Suppressor macrophage treated with lipopolysaccharide for 4 hours (primary cell): ENCODE data around the gene TOM1.

Experiments
- DNase-seq: peaks from one replicate; pipeline ENCODE4 v3.0.0-alpha.2; 2020

Gene TOM1

DNA sequence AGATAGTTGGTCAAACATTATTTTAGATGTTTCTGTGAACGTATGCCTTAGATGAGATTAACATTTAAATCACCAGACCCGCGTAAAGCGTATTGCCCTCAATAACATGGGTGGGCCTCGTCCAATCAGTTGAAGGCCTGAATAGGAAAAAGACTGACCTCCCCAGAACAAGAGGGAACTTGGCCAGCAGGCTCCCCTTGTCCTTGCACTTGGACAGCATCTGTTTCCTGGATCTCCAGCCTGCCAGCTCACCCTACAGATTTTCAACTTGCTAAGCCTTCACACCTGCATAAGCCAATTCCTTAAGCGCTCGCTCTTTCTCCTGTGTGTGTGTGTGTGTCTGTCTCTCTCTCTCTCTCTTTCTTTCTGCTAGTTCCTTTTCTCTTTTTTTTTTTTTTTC lies 8.2 kb downstream of the TOM1 start:
- DNase-seq: no peak

DNA sequence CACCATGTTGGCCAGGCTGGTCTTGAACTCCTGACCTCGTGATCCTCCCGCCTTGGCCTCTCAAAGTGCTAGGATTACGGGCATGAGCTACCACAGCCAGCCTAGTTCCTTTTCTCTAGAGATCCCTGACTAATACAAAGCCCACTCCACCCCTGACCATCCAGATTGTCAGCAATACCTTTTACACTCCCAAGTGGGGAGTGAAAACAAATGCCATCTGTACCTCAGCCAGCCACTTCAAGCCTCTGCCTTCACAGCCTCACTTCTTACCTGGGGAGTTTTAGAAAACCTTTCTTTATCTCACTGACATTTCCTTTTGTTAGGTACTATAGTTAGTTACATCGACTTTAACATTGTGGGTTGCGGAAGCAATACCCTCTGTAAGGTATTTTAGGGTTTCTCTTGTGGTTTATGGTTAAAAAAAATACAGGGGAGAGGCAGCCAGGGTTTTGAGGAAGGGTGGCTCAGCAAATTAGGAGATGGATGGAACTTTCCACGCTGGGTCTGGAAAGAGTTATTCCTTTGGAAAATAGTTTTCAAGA lies 8.9 kb downstream of the TOM1 start:
- DNase-seq: peak; percentile 27

DNA sequence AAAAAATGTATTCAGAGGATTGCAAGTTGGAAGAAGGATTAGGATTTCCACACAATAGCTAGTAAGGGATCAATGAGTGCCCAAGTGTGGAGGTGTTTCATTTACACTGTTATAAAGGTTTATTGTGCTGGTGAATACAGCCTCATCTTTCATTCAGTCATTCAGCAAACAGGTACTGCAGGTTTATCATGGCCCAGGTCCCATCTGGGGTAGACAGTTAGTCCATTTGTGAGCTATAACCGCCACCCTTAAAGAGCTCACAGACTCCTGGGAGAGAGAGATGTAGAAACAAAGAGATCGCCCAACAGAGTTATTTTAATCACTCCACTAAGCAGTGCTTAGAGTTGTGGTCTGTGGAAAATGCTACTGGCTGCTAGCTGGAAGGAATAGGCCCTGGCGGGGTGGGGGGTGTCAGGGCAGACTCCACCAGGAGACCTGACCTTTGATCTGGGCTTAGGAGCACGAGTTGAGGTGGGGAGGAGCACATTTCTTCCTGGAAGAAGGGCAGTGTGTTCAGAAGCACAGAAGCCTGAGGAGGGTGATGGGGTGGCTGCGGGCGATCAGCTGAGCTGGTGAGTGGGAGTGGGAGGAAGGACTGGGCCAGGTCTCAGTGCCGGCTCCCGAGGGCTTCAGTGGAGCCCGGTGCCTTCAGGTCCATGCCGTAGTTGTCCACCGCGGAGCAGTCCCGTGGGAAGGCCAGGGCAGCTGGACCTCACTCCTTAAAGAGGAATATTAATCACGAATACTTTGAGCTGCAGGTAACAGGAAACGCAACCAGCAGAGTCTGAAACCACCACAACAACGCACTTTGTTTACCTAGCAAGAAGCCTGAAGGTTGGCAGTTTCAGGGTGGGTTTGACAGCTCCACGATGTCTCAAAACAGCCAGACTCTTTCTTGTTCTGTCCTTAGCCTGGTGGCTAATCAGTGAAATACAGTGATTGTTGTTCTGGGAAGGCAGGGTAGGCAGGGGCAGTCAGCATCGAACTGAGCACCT lies 11.2 kb downstream of the TOM1 start:
- no peak for DNase-seq

DNA sequence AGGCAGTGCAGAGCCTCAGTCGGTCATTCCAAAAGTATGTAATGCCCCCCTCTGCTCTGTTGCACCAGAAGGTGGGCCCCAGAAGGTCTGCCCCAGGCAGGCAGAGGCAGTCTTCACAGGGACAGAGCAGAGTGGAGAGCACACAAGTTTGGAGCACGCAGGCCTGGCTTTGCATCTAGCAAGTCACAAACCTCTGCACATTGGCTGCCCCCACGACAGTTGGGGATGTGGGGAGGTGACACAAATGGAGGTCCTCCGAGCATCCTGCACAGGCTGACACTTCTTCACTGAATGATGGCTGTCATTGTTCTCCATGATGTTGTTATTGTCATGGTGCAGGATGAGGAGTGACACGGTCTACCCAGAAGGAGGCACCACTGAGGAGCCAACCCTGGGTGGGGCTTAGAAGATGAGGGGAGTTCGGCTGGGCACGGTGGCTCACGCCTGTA lies 11.9 kb downstream of the TOM1 start:
- no peak for DNase-seq

DNA sequence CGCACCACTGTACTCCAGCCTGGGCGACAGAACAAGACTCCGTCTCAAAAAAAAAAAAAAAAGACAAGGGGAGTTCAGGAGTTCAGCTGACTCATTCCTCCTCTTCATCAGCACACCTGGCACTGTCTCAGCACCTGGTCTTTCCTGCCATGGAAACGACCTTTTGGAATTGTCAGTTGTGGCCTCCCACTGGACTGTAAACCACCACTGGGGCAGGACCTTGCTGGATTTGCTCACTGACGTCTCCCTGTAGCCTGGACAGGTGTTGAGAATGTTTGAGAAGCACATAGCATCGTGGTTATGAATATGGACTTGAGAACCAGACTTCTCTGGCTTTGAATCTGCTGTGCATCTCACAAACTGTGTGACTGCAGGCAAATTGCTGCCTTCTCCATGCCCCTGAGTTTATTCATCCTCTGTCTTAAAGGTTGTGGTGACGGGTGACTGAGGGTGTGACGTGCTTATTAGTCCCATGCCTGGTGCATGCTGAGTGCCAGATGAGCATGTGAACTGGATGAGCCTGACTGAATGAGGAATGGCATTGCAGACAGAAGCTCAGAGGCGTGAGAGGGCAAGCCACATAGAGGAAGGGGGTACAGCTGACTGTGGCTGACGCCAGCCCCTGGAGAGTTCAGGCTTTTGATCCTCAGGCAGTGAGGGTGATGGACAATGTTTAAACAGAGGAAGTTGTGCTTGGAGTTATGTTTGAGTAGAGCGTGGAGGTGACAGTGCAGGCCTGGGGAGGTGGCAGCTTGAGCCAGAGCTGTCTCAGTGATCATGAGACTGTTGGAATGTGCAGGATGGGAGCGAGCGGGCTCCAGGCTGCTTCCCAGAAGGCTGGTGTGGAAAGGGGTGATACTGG lies 12.7 kb downstream of the TOM1 start:
- DNase-seq: peak; percentile 49

DNA sequence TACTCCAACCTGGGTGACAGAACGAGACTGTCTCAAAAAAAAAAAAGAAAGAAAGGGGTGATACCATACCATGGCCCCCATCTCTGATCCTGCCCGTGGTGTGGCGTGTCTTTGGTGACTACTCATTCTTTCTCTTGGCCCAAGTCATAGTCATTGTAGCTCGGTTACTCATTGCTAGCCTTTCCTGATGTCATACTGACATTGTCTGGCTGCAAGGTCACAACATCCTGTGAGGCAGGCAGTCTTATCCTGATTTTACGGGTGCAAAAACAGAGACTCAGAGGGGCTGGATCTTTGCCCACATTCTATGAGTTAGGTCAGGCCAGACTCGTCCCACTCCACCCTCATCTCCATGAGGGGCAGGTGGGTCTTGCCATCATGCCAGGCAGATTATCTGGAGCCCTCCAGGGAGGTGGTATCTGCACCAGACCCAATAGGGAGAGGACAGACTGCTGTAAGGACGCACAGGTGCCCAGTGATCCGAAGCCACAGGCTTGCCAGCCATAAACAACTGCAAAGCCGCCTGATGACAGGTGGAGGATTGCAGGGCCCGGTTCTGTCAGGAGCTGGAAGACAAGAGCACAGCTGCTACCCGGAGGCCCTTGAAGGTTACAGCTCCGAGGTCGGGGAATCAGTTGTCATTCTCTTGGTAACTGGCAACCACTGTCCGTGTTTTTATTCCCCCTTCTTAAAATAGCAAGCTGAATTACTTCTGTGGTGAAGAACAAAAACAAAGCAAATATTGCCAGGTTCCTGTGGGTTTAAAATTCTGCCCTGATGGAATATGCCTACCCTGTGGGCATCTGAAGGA lies 13.8 kb downstream of the TOM1 start:
- peak; percentile 53 for DNase-seq

DNA sequence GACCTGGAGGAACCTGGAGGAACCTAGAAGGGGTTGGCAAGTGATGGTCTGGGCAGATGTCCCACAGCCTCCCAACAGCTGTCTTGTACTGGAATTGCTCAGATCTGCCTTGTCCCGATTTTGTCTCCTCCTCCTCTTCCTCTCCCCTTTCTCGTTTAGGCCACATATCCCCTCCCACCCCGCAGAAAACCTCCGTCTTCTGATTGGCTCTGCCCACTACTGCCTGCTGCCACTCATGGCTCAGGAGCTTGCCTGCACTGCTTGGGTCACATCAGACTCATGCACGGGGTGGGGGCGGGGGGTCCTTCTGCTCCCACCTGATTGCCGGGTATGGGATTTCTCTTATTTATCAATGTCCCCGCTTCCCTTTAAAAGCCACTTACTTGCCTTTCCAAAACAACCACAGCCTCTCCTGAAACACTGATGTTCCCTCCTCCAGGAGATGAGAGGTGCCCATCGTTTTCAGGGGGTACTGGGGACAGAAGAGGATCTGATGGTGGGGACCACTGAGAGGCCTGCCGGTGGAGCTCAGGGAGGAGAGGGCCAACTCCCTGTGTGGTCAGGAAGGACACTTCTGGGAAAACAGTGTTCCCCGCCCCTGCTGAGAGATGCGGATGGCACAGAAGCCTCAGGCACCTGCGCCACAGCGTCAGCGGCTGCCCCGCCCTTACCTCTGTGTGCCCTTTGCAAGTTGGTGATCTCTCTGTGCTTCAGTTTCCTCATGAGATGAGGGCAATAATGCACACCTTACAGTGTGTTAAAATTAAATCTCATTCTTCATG lies 14.7 kb downstream of the TOM1 start:
- no peak for DNase-seq

DNA sequence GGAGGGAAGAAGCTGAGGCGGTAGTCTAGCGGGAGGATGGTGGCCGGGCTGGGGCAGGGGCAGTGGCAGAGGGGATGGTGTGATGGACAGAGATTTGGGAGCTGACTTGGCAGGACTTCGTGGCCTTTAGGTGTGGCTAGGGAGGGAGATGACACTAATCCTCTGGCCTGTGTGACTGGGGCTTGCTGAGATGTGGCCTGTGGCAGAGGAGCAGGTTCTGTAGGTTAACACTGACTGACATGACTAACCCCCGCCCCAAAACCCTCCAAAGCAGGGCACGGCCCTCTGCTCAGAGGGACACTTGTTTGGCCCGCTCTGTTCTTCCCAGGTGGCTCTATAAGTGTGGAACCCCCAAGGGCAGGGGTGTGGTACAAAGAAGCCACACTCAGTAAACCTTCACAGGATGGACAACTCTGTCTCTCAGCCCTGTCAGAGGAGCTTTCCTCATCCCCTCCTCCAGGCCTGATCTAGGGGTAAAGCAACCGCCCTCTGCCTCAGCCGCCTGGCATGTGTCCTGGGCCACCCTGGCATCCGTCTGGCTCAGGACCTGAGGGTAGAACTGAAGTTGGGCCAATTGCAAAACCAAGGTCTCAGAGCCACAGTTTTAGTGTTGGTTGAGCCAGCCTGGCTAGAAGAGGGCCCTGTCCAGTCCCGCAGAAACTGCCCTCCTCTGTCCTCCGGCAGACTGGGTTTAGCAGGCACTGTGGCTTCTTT lies 15.6 kb downstream of the TOM1 start:
- DNase-seq: no peak

DNA sequence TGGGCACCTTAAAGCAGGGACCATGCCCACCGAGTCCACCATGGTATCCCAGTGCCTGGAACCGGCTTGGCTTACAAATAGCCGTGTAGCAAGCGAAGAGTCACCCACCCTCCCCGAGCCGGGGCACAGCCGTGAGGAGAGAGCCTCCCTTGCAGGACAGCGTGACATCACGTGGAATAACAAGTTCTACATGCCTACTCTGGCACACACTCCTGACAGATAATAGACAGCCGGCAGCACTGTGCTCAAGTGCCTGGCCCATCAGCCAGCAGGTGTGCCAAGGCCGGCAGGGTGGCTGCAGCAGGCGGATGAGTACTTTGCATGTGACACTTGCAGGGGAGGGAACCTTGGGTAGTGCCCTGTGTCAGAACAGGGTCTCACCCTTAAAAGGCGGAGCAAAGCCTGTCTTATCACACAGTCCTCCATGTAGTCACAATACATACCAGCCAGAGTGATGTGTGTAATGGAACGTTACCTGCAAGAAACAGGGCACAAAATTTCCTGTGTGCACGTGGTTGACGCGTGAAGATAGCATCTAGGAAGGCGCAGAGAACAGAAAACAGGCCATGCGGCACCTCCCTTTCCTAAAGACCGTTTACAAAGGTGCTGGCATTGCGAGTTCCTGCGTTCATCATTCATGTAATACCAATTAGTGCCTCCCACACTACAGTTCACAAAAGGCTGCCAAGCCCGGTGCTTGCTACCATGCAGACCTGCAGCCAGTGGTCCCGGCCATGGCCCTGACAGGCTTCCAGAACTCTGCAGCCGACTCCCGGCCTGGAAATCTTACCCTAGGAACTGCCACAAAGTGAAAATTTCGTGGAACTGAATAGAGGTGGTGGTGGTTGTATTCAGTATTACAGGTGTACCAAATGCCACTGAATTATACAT lies 16.4 kb downstream of the TOM1 start:
- no peak for DNase-seq

DNA sequence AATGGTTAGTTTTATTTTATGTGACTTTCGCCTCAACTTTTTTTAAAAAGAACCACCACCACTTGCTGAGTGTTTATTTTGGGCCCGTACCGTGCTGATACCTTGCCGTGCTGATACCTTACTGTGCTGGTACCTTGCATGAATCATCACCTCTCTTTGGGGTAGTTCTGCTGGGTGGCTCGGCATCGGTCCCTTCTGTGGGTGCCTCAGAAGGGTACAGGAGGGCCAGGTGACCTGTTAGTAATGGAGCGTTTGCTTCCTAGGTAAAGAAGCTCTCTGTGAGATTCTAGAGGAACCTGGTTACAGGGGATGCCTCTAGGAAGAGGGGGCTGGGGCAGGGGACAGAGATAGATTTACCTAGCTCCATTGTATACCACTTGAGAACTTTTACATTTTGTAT lies 17.1 kb downstream of the TOM1 start:
- no peak for DNase-seq

DNA sequence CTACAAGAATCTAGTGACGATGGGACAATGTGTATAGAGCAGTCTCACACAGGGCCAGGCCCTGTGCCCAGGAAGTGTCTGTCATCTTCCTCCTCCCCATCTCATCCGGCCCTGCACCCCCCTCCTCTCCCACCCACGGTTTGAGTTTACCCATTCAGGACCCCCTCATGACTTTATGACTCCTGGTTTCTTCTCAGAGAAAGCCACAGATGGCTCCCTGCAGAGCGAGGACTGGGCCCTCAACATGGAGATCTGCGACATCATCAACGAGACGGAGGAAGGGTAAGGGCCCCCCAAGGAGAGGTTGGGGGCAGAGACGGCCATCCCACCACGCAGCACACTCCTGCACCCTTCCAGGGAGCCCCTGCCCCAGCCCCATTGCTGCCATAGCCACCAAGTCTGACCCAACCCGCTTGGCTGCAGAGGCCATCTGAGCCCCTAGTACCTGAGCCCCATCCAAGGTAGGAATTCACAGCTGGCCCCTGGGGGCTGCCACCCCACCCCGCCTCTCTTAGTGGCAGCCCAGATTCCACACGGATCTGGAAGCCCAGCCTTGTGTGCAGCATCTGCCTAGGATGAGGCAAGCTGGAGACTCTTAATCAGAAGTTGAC lies 18.1 kb downstream of the TOM1 start:
- no peak for DNase-seq

DNA sequence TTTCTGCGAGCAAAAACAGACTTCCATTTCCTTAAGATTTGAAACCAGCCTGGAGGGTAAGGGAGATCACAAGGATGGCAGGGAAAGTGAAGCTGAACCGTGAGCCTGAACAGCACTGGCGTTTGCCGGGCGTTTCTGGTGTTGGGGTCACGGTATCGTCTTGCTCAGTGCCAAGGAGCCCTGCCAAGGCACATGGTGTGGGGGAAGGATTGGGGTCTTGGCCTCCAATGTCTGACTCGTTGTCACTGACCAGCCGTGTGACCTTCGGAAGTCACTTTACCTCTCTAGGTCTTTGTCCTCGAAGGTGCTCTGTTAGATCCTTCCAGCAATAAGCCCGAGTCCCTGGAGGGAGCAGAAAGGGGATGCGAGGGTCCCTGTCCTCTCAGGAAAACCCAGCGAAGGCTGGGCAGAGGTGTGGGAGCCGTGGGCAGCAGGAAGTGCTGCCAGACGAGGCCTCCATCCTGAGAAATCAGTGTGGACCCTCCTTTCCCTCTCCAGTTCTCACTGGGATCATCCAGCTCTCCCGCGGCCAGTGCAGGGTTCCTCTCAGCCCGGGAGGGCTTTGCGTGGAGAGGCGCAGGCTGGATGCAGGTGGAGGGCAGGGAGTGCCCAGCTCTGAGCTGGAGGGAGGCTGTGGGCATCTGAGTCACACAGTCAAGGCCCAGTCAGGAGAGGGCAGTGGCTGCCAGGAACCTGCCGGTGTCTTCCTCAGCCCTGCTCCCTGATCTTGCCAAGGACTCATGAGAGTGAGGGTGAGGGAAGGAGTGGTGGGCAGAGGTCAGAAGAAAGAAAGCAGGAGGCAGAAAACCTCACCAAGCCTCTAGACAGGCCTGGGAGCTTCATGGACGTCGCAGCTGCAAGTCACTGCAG lies 18.9 kb downstream of the TOM1 start:
- no peak for DNase-seq

DNA sequence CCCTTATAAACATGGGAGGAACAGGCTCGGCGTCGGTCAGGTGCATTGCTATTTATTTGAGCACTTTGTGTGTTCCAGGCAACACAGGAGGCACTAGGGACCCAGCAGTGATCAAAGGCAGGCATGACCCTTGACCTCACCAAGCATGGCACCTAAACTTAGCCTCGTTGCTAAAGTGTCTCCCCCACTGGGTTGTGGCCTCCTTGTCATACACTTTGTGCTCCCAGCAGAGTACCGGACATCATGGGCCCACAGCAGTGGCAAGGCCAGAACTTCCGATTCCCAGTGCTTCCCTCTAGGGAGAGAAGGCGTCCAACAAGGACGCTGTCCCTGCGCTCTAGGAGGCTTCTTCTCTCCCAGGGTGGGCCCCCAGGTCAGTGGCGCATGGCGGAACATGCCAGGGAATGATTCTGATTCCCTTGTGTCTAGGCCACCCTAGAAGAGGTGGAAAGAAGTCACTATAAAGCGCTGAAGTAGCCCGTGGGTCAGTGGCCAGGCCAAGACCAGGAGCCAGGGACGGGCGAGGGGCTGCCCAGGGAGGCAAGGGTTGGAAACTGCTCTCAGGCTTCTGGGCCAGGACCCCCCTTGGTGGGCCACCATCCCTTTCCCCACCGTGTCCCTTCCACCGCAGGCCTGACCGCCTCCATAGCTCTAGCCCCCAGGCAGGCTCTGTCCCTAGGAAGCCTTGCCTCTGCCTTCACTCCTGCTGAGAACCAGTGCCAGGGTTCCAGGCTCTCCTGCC lies 19.7 kb downstream of the TOM1 start:
- DNase-seq: no peak

DNA sequence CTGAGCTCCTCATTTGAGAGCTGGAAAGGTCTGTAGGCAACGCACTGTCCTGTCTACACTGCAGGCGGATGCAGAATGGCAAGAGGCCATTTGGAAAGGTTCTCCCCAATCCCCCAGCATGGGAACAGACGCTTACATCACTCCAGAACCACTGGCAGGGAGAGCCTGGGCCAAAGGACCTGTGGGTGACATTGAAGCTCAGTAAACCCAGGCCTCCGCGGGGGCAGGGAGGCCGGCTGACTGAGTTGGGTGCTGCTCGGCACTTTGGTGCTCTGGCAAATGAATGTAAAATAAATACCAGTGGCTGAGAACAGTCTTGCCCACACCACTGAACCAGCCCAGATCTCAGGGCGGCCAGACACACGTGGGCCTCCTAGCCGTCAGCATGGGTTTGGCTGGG lies 22.4 kb downstream of the TOM1 start:
- no peak for DNase-seq

DNA sequence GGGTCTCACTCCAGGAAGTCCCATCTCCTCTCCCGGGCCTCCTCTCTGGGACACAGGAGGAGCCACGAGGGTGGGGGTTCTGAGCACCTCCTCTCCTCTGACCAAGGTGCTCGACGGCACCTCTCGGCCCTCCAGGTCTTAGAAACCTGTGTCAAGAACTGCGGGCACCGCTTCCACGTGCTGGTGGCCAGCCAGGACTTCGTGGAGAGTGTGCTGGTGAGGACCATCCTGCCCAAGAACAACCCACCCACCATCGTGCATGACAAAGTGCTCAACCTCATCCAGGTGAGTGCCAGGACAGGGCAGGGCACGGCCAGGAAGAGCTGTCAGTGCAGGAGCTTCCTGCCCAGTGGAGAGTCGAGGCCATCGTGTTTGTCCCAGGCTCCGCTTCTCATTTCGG lies 23.2 kb downstream of the TOM1 start:
- no peak for DNase-seq

DNA sequence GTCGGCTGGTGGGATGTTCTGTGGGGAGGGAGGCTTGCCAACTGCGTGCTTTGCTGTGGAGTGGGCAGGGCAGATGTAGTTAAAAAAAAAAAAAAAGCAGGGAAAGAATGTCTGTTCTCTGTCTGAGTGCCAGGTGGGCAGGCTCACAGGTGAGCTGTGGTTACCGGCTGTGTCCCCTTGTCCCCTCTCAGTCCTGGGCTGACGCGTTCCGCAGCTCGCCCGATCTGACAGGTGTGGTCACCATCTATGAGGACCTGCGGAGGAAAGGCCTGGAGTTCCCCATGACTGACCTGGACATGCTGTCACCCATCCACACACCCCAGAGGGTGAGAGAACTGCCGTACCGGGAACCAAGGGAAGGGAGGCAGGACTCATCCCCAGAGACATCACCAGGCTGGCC lies 23.6 kb downstream of the TOM1 start:
- no peak for DNase-seq

DNA sequence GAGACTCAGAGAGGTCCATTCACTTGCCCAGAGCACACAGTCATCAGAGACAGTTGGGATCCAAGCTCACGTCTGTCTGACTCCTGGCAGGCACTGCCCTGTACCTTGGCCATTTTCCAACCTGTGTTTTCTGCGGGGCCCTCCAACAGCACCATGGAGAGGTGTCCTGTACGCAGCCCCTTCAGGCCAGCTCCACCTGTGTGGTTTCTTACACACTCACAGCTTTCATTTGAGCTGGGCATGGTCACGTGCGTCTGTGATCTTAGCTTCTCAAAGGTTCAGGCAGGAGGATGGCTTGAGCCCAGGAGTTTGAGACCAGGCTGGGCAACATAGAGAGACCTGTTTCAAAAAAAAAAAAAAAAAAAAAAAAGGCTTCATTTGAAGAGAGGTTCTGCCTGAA lies 24.4 kb downstream of the TOM1 start:
- DNase-seq: no peak

DNA sequence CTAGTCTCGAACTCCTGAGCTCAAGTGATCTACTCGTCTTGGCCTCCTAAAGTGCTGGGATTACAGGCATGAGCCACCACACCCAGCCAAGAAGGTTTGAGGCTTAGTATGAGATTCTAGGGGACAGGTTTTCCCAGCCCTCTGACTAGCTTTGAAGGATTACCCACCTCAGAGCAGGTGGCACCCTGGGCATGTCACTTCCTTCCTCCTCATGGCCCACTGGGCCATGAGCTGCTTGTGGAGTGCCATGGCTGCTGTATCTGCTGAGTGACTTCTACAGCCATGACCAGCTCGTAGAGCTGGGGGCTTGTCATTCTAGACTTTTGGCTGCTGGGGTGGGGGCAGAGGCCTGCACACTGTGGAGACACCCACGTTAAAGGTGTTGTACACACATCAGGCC lies 25.1 kb downstream of the TOM1 start:
- DNase-seq: no peak
